ENCODE data around the gene DPH7.
"Not testable (repeated sequence)": the region's sequence is repeated elsewhere in the genome, so short reads cannot be mapped to it uniquely, and the experiment has no call there.

The DPH7 gene

DNA sequence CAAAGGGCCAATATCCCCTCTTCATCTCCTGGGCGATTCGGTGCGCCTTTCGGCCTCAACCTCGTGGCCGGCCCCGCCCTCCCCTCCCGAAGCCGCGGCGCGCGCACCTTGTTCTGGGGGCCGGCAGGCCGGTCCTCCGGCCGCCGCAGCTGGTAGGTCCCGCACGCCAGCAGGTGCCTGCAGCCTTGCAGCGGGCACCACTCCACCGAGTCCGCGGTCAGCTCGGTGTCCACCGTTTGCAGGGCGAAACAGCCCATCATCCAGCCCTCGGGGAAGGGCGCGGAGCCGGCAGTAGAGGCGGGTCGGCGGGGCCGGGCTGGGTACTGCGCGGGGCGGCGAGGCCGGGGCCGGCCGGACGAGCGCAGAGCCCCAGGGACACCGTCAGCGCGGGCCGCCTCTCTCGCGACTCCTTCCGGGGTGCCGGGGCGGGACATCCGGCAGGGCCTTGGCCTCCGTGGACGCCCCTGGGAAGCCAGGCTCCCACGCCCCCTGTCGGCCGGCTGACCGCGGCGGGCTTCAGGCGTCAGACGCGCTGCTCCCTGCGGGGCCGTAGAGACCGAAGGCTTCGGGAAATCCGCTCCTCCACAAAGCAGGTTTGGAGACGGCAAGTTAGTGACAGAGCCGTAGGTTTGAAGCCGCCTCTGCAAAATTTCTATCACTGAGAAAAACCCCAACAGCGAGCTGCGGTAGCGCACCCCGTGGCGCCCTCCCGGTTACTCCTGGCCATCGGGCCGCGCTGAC is at the start of gene DPH7:
TSS of gene DPH7 (minus strand) at position 408 of the 741 bp plus-strand sequence. CDS start at position 260, 148 bp downstream.
- peak; percentile 99 for DNase-seq

- not testable (repeated sequence) for DNase-seq
Measured at GRCh38 chr9:137627406-137627805, 48.7 kb upstream of the DPH7 start.

DNA sequence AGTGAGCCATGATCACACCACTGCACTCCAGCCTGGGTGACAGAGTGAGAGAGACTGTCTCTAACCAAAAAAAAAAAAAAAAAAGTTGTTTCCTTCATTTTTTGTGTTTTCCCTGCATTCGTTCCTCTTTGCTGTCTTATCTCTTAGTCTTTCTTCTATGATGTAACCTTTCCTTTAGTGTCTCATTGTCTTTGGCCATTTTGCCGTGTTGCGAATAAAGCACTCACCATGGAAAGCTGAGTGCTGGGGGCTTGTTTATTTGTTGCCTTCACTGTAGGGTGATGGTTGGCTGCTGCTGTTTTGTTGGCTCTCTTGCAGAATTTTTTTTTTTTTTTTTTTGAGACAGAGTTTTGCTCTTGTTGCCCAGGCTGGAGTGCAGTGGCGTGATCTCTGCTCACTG is 47.7 kb upstream of the DPH7 start:
- DNase-seq = no peak

DNA sequence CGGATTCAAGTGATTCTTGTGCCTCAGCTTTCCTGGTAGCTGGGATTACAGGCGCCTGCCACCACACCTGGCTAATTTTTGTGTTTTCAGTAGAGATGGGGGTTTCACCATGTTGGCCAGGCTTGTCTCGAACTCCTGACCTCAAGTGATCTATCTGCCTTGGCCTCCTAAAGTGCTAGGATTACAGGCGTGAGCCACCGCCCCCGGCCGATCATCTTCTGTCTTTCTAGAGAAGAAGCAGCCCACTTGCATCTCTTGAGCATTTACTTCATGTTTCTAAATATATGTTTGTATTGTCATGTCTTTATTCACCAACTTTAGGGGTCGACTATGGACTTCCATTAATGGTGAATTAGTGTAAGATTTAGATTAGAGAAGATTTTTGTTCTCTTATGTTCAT is 43.5 kb upstream of the DPH7 start:
- DNase-seq = not testable (repeated sequence)

GRCh38 chr9:137621131-137621757 is 42.5 kb upstream of the DPH7 start:
- DNase-seq = no peak

GRCh38 chr9:137620581-137620980 is 41.9 kb upstream of the DPH7 start:
- DNase-seq = no peak

GRCh38 chr9:137620048-137620405 is 41.3 kb upstream of the DPH7 start:
- no peak for DNase-seq

DNA sequence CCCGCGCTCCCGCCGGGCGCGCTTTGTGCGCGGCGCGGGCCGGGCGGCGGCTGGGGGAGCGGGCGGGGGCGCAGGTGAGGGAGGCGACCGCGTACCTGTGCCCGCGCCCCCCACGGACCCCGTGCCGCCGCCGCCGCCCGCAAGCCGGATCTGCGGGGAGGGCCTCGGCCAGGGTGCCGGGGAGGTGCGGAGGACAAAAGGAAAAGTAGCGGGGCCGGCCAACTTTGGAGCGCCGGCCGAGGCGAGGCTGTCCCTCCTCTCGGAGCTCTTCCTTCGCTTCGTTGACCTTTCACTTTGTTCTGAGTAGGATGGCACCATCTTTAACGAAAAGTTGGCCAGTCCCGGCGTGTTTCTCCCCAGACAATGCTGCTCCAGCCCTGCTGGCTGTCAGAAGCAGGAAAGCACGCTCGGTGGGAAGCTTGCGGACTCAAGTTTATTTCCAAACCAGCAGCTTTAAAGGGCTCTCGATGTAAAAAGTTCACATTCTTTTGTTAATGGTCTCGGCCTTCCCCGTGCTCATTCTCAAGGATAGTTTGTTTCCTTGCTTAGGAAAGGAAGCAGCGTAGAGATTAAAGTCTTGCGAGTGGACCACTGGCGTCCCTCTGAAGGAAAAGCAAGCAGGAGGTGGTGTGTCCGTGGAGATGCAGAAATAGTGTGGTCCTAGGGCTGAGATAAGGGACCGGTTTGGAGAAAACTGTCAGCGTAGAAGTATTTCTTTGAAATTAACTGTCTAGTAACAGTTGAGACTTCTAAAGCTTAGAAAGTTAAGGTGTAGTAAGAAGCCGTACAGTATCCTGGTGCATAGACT is 40.7 kb upstream of the DPH7 start:
- peak; percentile 74 for DNase-seq

- peak; percentile 97 for DNase-seq
Measured at GRCh38 chr9:137618105-137619067, 39.7 kb upstream of the DPH7 start, which contains the start of gene EHMT1. TSS of gene EHMT1 (plus strand) at chr9:137619005. CDS start at chr9:137619029, 24 bp downstream.

GRCh38 chr9:137615387-137615871 is 36.7 kb upstream of the DPH7 start:
- no peak for DNase-seq

DNA sequence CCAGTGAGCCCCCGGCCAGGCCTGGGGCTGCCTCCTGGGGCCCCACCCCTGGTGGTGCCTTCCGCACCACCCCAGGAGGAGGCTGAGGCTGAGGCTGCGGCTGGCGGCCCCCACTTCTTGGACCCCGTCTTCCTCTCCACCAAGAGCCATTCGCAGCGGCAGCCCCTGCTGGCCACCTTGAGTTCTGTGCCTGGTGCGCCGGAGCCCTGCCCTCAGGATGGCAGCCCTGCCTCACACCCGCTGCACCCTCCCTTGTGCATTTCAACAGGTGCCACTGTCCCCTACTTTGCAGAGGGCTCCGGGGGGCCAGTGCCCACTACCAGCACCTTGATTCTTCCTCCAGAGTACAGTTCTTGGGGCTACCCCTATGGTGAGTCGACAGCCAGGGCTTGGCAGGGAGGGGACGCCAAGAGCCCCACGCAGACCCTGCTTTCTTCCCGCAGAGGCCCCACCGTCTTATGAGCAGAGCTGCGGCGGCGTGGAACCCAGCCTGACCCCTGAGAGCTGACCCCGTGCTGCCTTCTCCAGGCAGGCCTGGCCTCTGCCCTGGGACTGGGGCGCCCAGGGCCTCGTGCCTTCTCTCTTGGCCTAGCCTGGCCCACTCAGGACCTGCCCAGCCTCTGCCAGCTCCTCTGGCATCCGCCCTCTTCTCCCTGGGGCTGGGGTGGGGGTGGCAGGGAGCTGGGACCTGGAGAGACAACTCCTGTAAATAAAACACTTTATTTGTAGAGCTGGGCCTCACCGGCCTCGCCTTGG is 36.1 kb upstream of the DPH7 start:
- DNase-seq = no peak

DNA sequence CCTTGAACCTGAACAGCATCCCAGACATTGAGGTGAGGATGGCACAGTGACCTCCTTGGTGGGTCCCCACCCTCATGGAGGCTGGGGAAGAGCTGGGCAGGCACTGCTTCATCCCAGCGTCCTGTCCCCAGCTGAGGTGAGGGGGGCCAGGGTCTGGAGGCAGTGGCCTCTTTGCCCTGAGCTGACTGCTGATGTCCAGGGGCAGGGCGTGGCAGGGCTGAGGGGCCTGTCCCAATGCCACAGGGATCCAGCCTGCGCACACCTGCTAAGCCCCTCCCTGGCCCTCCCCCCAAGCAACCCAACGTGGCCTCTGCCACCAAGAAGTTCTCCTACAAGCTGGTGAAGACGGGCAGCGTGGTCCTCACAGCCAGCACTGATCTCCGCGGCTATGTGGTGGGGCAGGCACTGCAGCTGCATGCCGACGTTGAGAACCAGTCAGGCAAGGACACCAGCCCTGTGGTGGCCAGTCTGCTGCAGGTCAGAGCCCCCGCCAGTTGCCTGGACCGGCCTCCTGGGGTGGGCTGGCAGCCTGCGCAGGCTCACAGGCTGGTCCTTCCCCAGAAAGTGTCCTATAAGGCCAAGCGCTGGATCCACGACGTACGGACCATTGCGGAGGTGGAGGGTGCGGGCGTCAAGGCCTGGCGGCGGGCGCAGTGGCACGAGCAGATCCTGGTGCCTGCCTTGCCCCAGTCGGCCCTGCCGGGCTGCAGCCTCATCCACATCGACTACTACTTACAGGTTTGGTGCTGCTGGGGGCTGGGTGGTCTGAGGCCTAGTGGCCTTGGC is 35.2 kb upstream of the DPH7 start:
- DNase-seq = no peak

DNA sequence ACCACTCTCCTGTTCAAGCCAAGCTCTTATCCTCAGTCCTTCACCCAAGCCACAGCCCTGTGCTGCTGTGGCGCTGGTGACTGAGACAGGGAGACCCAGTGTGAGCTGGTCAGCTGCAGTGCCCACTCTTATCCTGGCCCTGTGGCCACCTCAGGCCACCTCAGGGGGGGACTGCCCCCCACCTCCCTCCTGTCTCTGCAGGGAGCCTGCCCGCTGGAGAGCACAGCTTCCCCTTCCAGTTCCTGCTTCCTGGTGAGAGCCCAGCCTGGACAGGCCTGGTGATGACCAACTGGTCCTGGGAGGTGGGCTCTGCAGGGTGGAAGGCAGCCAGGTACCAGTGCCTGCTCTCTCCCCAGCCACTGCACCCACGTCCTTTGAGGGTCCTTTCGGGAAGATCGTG is 34.5 kb upstream of the DPH7 start:
- no peak for DNase-seq

DNA sequence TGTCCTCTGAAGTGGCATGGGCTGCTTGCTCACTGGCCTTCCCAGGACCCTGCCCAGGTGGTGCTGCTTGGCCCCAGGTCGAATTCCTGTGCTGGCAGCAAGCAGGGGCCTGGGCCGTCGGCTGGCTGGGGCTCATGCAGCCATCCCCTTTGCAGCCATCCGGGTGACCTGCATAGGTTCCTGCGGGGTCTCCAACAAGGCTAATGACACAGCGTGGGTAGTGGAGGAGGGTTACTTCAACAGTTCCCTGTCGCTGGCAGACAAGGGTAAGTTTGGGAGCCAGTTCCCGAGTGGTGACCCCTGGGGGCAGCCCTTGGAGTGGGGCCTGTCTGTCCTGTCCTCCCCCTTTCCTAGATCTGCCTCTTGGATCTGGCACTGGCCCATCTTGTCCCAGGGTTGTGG is 34.0 kb upstream of the DPH7 start:
- no peak for DNase-seq

DNA sequence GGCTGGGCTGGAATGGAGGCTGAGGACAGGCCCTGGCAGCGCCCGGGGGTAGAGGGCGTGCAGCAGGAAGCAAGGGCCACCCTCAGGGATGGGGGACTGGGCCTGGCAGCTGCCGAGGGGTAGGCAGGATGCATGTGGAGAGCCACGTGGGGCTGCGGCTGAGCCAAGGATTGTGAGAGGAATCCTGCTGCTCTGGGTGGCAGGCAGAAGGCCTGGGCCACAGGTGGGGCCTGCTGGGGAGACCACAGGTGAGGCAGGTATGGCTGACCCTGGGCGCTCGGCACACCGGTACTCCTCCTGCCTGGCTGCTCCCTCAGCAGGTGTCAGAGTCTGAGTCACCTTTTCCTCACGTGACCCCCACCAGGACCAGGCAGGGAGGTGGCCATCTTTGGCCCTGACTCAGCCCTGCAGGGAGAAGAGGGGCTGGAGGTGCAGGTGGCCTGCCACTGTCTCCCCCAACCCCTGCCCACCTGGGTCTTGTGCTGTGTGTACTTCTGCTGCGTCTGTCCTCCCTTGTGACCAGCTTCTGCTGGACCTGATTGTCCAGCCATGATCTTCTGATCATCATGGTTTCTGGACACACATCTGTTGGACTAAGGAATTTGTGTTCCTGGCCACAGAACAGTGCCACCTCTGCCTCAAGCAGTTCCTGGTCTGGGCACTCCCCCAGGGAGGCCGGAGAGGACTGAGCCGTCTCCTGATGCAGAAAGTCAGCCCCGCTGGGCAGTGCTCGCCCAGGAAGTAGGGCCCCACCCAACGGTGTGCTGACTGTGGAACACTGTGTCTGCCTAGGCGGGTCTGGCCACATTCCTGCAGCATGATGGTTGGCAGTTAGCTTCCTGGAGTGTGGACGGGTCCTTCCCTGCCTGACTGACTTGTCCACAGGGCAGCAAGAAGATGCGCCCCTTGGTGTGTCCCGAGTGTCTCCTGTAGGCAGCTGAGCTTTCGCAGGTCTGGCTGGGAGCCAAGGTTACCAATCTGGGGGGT is 33.2 kb upstream of the DPH7 start:
- peak; percentile 80 for DNase-seq

- DNase-seq = no peak
Measured at GRCh38 chr9:137610944-137611343, 32.2 kb upstream of the DPH7 start.

- DNase-seq = no peak
Measured at GRCh38 chr9:137607141-137607857, 28.6 kb upstream of the DPH7 start.

- DNase-seq = no peak
Measured at GRCh38 chr9:137606734-137607138, 28.0 kb upstream of the DPH7 start.

All from activated effector memory CD4-positive, alpha-beta T cell treated with anti-CD3 and anti-CD28 coated beads, Interleukin-2, amount 50 U/mL, for 16 hours (primary cell).